HG03520 (cell line): ENCODE measurements around the gene MSI2.

ENCODE experiments used
- ATAC-seq: cut with Tn5 transposase; IDR thresholded peaks from one replicate; pipeline ENCODE4 v1.9.1; 2021; ENCODE audit warnings: mild to moderate bottlenecking, moderate library complexity; ENCODE audit not compliant: unreplicated experiment

The MSI2 gene

DNA sequence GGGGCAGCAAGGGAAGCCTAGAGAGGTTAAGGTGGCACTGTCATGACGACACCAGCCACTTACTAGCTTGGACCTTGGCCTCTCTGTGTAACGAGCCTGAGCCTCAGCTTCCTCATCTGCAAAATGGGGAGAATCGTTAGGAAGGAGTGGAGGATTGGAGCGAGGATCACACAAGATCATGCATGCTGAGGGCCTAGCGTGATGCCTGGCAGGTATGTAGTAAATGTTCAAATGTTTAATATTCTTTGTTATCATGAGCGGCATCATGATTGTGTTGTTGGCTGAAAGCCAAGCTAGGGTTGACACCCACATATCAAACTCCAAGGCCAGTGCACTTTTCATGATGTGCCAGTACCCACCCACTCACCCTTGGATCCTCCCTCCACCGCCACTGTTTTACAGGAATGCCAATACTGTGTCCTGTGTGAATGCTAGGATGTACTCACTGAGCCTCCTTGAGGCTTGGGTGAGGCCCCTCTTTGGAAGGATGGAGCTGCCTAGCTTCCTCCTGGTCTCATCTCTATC is 192.5 kb downstream of the MSI2 start:
- ATAC-seq: no peak

DNA sequence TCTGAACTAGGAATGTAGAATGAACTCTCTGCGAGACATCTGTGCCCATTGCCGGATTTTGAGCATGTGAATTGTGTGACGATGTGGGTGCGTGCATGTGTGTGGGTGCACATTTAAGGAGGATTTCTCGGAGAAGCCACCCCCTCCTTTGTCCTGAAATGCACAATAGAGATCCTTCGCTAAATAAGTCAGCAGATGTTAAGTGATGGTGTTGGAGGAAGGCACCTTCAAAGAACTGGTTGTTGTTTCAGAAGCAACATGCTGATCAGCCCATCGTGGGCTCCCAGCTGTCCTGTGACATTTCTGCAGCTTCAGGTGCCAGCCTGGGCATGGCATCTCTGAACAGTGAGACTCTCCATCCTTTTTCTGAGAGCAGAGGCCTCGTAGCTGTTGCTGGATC is 194.9 kb downstream of the MSI2 start:
- ATAC-seq: no peak

GRCh38 chr17:57451643-57452042 is 195.3 kb downstream of the MSI2 start:
- ATAC-seq: no peak

GRCh38 chr17:57453841-57454425 is 197.6 kb downstream of the MSI2 start:
- ATAC-seq: no peak

- no peak for ATAC-seq
These were observed 198.4 kb downstream of the MSI2 start for GRCh38 chr17:57454729-57455062.

DNA sequence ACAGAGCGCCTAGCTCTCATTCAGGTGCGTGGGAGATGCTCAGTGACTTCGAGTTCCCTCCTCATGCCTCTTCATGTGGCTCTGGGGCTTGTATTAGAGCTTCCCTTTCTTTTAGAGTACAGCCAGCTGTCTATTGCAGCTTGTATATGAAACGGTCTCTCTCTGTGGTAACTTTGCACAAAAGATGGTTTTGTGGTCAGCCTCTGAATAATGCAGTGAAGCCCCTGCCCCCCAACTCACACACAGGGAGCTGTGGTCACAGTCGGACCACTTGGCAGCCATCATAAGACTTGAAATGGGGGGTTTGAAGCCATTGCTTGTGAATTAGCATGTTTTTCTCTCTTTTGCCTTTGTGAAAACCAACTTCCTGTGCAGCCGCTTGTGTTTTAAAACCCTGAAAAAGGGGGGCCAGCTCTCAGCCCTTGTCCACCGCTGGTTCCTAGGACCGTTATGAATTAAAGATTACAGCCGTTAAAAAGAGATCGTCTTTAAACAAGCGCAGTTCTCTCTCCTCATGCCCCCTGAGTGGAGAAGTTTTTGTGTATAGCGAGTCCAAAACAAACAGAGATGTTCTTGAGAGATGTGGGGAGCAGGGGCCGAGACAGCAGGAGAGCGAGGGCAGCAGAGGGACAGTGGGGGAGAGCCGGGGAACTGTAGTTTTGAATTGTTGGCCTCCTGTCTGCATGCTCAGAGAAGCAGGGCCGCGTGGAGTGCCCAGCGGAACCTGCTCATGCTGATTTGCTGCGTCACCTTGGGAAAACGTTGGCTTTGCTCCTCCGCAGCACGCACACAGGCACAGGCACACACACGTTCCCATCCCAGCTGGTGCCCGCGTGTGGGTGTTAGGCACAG is 199.0 kb downstream of the MSI2 start:
- peak; percentile 65 for ATAC-seq

GRCh38 chr17:57456622-57457021 is 200.3 kb downstream of the MSI2 start:
- ATAC-seq: no peak

- ATAC-seq: no peak
These were observed 200.9 kb downstream of the MSI2 start for GRCh38 chr17:57457188-57457587.

- ATAC-seq: no peak
These were observed 202.5 kb downstream of the MSI2 start for GRCh38 chr17:57458718-57459285.

DNA sequence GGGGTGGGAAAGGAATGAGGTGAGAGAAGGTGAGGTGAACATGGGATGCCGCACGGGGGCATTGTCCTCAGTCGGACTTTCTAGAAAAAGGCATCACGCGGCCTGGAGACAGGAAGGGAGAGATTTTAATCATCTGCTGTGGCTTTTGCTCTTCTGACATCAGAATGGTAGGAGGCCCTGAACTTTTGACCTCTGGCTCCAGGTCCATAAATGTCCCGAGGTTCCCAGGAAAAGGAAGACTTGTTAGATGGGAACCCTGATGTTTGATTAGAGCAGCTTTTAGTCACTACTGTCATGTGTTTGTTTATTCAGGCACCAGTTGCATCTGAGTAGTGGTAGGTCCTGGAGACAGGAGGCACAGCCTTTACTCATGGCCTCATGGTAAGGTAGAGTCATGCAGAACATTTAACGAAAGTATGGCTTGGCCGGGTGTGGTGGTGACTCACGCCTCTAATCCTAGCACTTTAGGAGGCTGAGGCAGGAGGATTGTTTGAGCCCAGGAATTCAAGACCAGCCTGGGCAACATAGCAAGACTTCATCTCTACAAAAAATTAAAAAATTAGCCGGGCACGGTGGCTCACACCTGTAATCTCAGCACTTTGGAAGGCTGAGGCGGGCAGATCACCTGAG is 203.1 kb downstream of the MSI2 start:
- no peak for ATAC-seq

DNA sequence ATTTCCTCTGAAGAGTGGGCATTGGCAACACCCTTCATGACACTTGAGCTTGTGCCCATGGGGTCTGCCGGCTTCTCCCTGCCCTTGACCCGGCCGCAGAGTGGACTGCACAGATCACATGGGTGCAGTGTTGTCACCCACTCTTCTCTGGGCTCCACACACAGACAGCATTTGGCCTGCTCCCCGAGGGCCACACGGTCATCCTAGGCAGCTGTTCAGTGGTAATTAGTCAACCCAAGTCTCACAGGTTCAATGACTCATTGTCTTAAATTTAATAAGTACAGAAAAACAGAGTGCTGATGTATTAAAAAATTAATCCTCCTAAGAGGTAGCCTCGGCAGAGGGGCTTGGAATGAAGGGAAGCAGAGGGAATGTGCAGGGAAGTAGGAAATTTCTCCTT is 204.8 kb downstream of the MSI2 start:
- ATAC-seq: no peak

GRCh38 chr17:57462007-57462579 is 205.8 kb downstream of the MSI2 start:
- ATAC-seq: no peak

DNA sequence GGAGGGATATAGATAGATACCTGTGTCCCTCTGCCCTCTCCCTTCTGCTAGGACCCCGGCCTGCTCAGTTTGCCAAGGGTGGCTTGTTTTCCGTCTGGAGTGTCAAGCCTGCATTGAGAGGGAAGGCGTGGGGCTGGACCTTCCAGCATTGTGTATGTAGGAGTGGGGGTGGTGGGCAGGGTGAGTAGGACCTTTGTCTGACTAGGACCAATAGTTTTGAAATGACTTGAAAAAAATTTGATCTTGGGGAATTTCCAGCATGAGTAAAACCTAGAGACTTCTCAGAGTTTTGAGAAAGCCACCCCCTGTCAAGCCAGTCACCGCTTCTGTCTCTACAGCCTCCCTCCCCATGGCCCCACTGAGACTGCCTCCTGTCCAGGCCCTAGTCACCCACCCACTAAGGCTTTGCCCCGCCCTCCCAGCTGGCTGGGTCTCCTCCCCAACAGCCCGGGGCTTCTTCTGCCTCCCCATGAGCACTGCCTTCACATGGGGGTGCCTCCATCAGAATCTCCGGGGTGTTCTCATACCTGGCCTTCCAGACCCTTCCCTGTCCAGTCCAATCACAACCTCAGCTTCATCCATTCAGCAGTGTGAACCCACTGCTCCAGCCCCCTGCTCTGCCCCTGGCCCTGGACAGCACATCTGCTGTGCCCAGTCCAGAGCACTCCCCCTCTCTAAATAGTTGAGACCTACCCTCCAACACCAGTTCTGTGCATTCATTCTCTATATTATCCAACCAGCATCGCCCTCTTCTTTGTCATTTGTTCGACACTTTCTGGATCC is 207.0 kb downstream of the MSI2 start:
- peak; percentile 85 for ATAC-seq

DNA sequence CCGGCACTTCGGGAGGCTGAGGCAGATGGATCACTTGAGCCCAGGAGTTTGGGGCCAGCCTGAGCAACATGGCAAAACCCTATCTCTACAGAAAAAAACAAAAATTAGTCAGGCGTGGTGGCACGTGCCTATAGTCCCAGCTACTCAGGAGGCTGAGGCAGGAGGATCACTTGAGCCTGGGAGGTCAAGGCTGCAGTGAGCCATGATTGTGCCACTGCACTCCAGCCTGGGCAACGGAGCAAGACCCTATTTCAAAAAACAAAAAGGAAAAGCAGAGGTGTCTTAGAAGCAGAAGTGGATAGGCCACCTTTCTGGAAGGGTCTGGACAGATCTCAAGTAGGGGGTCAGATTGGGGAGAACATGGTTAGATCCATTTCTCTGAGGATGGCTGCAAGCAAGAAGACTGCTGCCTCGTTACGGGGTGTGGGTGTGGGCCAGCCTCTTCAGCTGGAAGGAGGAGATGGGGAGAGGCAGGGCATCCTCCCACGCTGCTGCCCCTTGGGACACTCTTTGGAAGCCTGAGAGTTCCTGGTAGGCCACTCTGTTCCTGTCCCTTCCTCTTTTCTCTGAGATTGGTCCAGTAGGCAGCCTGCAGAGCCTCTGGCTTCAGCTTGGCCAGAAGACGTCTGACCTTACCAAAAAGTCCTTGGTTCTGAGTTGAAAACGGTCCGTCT is 208.0 kb downstream of the MSI2 start:
- no peak for ATAC-seq

- no peak for ATAC-seq
These were observed 209.3 kb downstream of the MSI2 start for GRCh38 chr17:57465610-57466009.

- ATAC-seq: no peak
These were observed 209.7 kb downstream of the MSI2 start for GRCh38 chr17:57466017-57466471.

GRCh38 chr17:57466521-57466920 is 210.2 kb downstream of the MSI2 start:
- no peak for ATAC-seq

DNA sequence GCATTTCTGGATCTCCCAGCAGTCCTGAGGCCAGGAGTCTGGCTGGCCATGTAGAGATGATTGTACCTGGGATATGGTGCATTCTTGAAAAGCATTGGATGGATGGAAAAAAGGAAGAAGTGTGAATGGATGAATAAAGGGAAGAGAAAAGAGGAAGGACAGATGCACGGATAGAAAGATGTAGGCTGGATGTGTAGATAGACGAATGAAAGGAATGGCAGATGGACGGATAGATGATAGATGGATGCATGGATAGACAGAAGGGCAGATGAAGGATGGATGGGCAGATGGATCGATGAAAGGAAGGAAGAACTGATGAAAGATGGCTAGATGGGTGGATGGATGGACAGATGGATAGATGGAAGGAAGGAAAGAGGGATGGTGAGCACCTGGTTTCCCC is 210.9 kb downstream of the MSI2 start:
- ATAC-seq: no peak

DNA sequence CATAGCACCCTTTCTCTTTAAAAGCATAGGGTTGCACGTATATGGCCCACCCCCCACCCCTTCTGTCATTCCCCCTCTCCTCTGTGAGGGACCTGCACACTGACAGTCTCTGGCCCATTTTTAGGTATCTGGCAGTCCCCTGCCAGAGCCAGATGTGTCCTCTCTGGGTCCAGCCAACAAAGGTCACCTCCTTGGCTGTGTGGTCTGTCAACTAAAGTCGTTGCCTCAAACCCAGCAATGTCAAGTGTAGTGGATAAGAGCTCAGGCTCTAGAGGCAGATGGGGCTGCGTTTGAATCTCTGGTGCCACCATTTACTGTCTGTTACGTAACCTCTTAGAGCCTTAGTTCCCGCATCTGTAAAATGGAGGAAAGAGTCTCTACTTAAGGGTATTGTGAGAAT is 211.5 kb downstream of the MSI2 start:
- no peak for ATAC-seq
